C4-2B (cell line): ENCODE measurements around the gene LRRC75B.

Experiments used
- H3K27ac ChIP-seq: fragments of 450-650 bp; 2 replicates; pipeline ENCODE4 v1.5.1; 2017
- CTCF ChIP-seq: fragments of 450-650 bp; conservative IDR thresholded peaks from 2 replicates; pipeline ENCODE4 v1.5.1; 2017; ENCODE audit warnings: mild to moderate bottlenecking
- ZFX ChIP-seq: fragments of 450-650 bp; IDR thresholded peaks from 2 replicates; pipeline ENCODE4 v1.6.1; 2017

The LRRC75B gene

GRCh38 chr22:24571266-24571665 lies 21.6 kb downstream of the LRRC75B start:
- peak overlapping the region; percentile 5; the same call in 1 of the 2 replicates for H3K27ac ChIP-seq
- TF ChIP-seq CTCF (no peak), ZFX (no peak)

GRCh38 chr22:24567668-24568067 lies 25.2 kb downstream of the LRRC75B start:
- H3K27ac ChIP-seq: no peak overlapping the region
- TF ChIP-seq CTCF (no peak), ZFX (no peak)

- TF ChIP-seq ZFX: no peak
- no peak overlapping the region for H3K27ac ChIP-seq
Measured at GRCh38 chr22:24566899-24567511, 25.9 kb downstream of the LRRC75B start.

GRCh38 chr22:24565077-24565476 lies 27.8 kb downstream of the LRRC75B start:
- H3K27ac ChIP-seq: no peak overlapping the region
- TF ChIP-seq ZFX: no peak
- no peak for TF ChIP-seq CTCF

- no peak for TF ChIP-seq ZFX
- no peak for TF ChIP-seq CTCF
- H3K27ac ChIP-seq: no peak overlapping the region
Measured at GRCh38 chr22:24564376-24565058, 28.4 kb downstream of the LRRC75B start.

- H3K27ac ChIP-seq: no peak overlapping the region
- no peak for TF ChIP-seq ZFX
- no peak for TF ChIP-seq CTCF
Measured at GRCh38 chr22:24563246-24563645, 29.6 kb downstream of the LRRC75B start.

- H3K27ac ChIP-seq: no peak overlapping the region
- TF ChIP-seq CTCF: no peak
- no peak for TF ChIP-seq ZFX
Measured at GRCh38 chr22:24559471-24559870, 33.4 kb downstream of the LRRC75B start.
